GM12878 (cell line): ENCODE results near the gene EIF2S2.

Experiments
- BACH1 ChIP-seq: fragments of 450-650 bp; IDR thresholded peaks from 2 replicates; pipeline ENCODE4 v1.6.1; 2017; ENCODE audit warnings: mild to moderate bottlenecking, borderline replicate concordance
- BRCA1 ChIP-seq: IDR thresholded peaks from 2 replicates; pipeline ENCODE4 v1.6.1; 2011; ENCODE audit warnings: low read depth, low read length, improper control_type of control experiment
- CHD2 ChIP-seq: IDR thresholded peaks from 2 replicates; pipeline ENCODE4 v1.6.1; 2011; ENCODE audit warnings: low read depth, low read length, improper control_type of control experiment, borderline replicate concordance
- EP300 ChIP-seq, 2 experiments: fragments of 150-350 bp in 1 of 2; IDR thresholded peaks; 2 replicates each; pipeline ENCODE4 v1.6.1; 2011 to 2012; ENCODE audit warnings: low read depth in 2 of 2, low read length in 2 of 2, borderline replicate concordance in 1 of 2, improper control_type of control experiment in 1 of 2, inconsistent platforms in 1 of 2; ENCODE audit not compliant: control insufficient read depth in 1 of 2
- NRF1 ChIP-seq: conservative IDR thresholded peaks from 2 replicates; pipeline ENCODE4 v1.6.1; 2011; ENCODE audit warnings: mild to moderate bottlenecking, low read depth, low read length, improper control_type of control experiment
- PBX3 ChIP-seq: IDR thresholded peaks from 2 replicates; pipeline ENCODE4 v1.6.1; 2011; ENCODE audit warnings: mild to moderate bottlenecking, low read depth, low read length, moderate library complexity; ENCODE audit not compliant: insufficient replicate concordance
- POLR2A ChIP-seq: IDR thresholded peaks from 2 replicates; pipeline ENCODE4 v1.6.1; 2011; ENCODE audit warnings: low read depth, mild to moderate bottlenecking, low read length
- SP1 ChIP-seq: IDR thresholded peaks from one replicate; pipeline ENCODE4 v1.6.1; 2011; ENCODE audit warnings: low read depth, low read length
- ZNF207 ChIP-seq: fragments of 450-650 bp; IDR thresholded peaks from 2 replicates; pipeline ENCODE4 v1.6.1; 2014; ENCODE audit warnings: antibody characterized with exemption, mild to moderate bottlenecking, borderline replicate concordance
- ZNF274 ChIP-seq: IDR thresholded peaks from one replicate; pipeline ENCODE4 v1.8.0; 2011; ENCODE audit not compliant: insufficient read length, insufficient read depth
- TF ChIP-seq, protein P1 (sequence below), 3 experiments: IDR thresholded peaks in 2 of 3; conservative IDR thresholded peaks in 1 of 3; 2 replicates each; pipeline ENCODE4 v1.5.1; 2011; ENCODE audit warnings: low read depth in 3 of 3, low read length in 3 of 3, mild to moderate bottlenecking in 3 of 3, control low read depth in 2 of 3, moderate library complexity in 2 of 3, inconsistent platforms in 1 of 3, mixed read lengths in 1 of 3; ENCODE audit not compliant: control insufficient read depth in 2 of 3, insufficient read depth in 1 of 3; ENCODE audit errors: extremely low read depth in 1 of 3
- TF ChIP-seq, protein P2 (sequence below): IDR thresholded peaks from 2 replicates; pipeline ENCODE4 v1.6.1; 2012; ENCODE audit warnings: improper control_type of control experiment, low read depth, low read length; ENCODE audit not compliant: insufficient replicate concordance
- TF ChIP-seq, protein P3 (sequence below): fragments of 450-650 bp; IDR thresholded peaks from 2 replicates; pipeline ENCODE4 v1.6.1; 2016; ENCODE audit warnings: mild to moderate bottlenecking

DNA sequence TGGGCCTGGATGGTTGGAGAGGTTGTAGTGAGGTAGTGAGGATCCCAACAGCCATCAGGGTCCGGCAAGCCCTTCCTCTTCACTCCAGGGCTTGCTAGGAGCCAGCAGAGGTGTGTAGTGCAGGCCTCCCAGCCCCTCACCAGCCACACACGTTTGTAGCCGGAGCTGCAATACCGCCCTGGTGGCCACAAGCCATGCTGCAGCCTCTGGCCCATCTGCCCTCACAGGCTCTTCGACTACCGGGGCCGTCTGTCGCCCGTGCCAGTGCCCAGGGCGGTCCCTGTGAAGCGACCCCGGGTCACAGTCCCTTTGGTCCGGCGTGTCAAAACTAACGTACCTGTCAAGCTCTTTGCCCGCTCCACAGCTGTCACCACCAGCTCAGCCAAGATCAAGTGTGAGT is 36.4 kb downstream of the EIF2S2 start:
- no peak for TF ChIP-seq NRF1
- TF ChIP-seq, protein P1, sequence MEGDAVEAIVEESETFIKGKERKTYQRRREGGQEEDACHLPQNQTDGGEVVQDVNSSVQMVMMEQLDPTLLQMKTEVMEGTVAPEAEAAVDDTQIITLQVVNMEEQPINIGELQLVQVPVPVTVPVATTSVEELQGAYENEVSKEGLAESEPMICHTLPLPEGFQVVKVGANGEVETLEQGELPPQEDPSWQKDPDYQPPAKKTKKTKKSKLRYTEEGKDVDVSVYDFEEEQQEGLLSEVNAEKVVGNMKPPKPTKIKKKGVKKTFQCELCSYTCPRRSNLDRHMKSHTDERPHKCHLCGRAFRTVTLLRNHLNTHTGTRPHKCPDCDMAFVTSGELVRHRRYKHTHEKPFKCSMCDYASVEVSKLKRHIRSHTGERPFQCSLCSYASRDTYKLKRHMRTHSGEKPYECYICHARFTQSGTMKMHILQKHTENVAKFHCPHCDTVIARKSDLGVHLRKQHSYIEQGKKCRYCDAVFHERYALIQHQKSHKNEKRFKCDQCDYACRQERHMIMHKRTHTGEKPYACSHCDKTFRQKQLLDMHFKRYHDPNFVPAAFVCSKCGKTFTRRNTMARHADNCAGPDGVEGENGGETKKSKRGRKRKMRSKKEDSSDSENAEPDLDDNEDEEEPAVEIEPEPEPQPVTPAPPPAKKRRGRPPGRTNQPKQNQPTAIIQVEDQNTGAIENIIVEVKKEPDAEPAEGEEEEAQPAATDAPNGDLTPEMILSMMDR (IDR thresholded peaks at IDR 0.05 in 2 of 3, conservative IDR thresholded peaks at IDR 0.05 in 1 of 3; ENCODE audit: control insufficient read depth in 2 of 3, extremely low read depth in 1 of 3, insufficient read depth in 1 of 3, low read depth in 3 of 3, low read length in 3 of 3), result 0 out of 6 replicates have a peak, but pooled peaks of 1 of the 3 experiments have one; percentile 6
- TF ChIP-seq BRCA1, result no peak
- no peak for TF ChIP-seq EP300 (IDR thresholded peaks at IDR 0.05; ENCODE audit: borderline replicate concordance in 1 of 2, control insufficient read depth in 1 of 2, low read depth in 2 of 2, low read length in 2 of 2)
- TF ChIP-seq ZNF207, result no peak
- TF ChIP-seq POLR2A, result 0 out of 2 replicates have a peak, but pooled peaks have one; percentile 17
- TF ChIP-seq, protein P2, sequence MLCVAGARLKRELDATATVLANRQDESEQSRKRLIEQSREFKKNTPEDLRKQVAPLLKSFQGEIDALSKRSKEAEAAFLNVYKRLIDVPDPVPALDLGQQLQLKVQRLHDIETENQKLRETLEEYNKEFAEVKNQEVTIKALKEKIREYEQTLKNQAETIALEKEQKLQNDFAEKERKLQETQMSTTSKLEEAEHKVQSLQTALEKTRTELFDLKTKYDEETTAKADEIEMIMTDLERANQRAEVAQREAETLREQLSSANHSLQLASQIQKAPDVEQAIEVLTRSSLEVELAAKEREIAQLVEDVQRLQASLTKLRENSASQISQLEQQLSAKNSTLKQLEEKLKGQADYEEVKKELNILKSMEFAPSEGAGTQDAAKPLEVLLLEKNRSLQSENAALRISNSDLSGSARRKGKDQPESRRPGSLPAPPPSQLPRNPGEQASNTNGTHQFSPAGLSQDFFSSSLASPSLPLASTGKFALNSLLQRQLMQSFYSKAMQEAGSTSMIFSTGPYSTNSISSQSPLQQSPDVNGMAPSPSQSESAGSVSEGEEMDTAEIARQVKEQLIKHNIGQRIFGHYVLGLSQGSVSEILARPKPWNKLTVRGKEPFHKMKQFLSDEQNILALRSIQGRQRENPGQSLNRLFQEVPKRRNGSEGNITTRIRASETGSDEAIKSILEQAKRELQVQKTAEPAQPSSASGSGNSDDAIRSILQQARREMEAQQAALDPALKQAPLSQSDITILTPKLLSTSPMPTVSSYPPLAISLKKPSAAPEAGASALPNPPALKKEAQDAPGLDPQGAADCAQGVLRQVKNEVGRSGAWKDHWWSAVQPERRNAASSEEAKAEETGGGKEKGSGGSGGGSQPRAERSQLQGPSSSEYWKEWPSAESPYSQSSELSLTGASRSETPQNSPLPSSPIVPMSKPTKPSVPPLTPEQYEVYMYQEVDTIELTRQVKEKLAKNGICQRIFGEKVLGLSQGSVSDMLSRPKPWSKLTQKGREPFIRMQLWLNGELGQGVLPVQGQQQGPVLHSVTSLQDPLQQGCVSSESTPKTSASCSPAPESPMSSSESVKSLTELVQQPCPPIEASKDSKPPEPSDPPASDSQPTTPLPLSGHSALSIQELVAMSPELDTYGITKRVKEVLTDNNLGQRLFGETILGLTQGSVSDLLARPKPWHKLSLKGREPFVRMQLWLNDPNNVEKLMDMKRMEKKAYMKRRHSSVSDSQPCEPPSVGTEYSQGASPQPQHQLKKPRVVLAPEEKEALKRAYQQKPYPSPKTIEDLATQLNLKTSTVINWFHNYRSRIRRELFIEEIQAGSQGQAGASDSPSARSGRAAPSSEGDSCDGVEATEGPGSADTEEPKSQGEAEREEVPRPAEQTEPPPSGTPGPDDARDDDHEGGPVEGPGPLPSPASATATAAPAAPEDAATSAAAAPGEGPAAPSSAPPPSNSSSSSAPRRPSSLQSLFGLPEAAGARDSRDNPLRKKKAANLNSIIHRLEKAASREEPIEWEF, result no peak
- TF ChIP-seq BACH1, result no peak
- TF ChIP-seq, protein P3, sequence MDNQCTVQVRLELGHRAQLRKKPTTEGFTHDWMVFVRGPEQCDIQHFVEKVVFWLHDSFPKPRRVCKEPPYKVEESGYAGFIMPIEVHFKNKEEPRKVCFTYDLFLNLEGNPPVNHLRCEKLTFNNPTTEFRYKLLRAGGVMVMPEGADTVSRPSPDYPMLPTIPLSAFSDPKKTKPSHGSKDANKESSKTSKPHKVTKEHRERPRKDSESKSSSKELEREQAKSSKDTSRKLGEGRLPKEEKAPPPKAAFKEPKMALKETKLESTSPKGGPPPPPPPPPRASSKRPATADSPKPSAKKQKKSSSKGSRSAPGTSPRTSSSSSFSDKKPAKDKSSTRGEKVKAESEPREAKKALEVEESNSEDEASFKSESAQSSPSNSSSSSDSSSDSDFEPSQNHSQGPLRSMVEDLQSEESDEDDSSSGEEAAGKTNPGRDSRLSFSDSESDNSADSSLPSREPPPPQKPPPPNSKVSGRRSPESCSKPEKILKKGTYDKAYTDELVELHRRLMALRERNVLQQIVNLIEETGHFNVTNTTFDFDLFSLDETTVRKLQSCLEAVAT, result no peak
- TF ChIP-seq CHD2, result no peak
- no peak for TF ChIP-seq PBX3
- no peak for TF ChIP-seq ZNF274
- TF ChIP-seq SP1, result no peak
